ENCODE results near the gene VCPKMT.
"Not testable (repeated sequence)": the region's sequence is repeated elsewhere in the genome, so short reads cannot be mapped to it uniquely, and the experiment has no call there.

Gene VCPKMT

GRCh38 chr14:50092006-50092555, 24.3 kb downstream of the VCPKMT start:
- DNase-seq (ENCODE audit: low read depth) = no peak

GRCh38 chr14:50091240-50091913, 25.0 kb downstream of the VCPKMT start:
- DNase-seq (ENCODE audit: low read depth) = no peak

GRCh38 chr14:50089208-50089607, 27.2 kb downstream of the VCPKMT start:
- no peak for DNase-seq (ENCODE audit: low read depth)

- no peak for DNase-seq (ENCODE audit: low read depth)
Measured at GRCh38 chr14:50088731-50089130, 27.6 kb downstream of the VCPKMT start.

GRCh38 chr14:50088117-50088515, 28.3 kb downstream of the VCPKMT start:
- DNase-seq (ENCODE audit: low read depth) = no peak

- DNase-seq (ENCODE audit: low read depth) = no peak
Measured at GRCh38 chr14:50087341-50088116, 28.8 kb downstream of the VCPKMT start.

- DNase-seq (ENCODE audit: low read depth) = no peak
Measured at GRCh38 chr14:50086321-50086711, 30.1 kb downstream of the VCPKMT start.

- no peak for DNase-seq (ENCODE audit: low read depth)
Measured at GRCh38 chr14:50085570-50086320, 30.6 kb downstream of the VCPKMT start.

GRCh38 chr14:50084666-50085065, 31.7 kb downstream of the VCPKMT start:
- DNase-seq (ENCODE audit: low read depth) = no peak

- no peak for DNase-seq (ENCODE audit: low read depth)
Measured at GRCh38 chr14:50083467-50084337, 32.7 kb downstream of the VCPKMT start.

- DNase-seq (ENCODE audit: low read depth) = peak; percentile 69
Measured at GRCh38 chr14:50082784-50083466, 33.4 kb downstream of the VCPKMT start.

- no peak for DNase-seq (ENCODE audit: low read depth)
Measured at GRCh38 chr14:50082308-50082742, 34.0 kb downstream of the VCPKMT start.

- not testable (repeated sequence) for DNase-seq (ENCODE audit: low read depth)
Measured at GRCh38 chr14:50079103-50079502, 37.3 kb downstream of the VCPKMT start.

GRCh38 chr14:50073663-50074062, 42.7 kb downstream of the VCPKMT start:
- not testable (repeated sequence) for DNase-seq (ENCODE audit: low read depth)

GRCh38 chr14:50072395-50072794, 44.0 kb downstream of the VCPKMT start:
- no peak for DNase-seq (ENCODE audit: low read depth)

- no peak for DNase-seq (ENCODE audit: low read depth)
Measured at GRCh38 chr14:50070840-50071548, 45.4 kb downstream of the VCPKMT start.

- DNase-seq (ENCODE audit: low read depth) = no peak
Measured at GRCh38 chr14:50070230-50070629, 46.1 kb downstream of the VCPKMT start.

GRCh38 chr14:50069325-50069724, 47.0 kb downstream of the VCPKMT start:
- DNase-seq (ENCODE audit: low read depth) = no peak

- no peak for DNase-seq (ENCODE audit: low read depth)
Measured at GRCh38 chr14:50068496-50068895, 47.9 kb downstream of the VCPKMT start.

Data from stimulated activated CD8-positive, alpha-beta memory T cell treated with anti-CD3 and anti-CD28 coated beads, Interleukin-12 subunit alpha, Interleukin-12 subunit beta, amount 100 ng/mL, for 1 hour (primary cell).